Activated naive CD4-positive, alpha-beta T cell treated with Interleukin-2 at 50 U/mL for 16 hours (primary cell): ENCODE results near the gene MYO7B.

ENCODE experiments used
- DNase-seq: peaks from one replicate; pipeline ENCODE4 v3.0.0-alpha.2; 2020

The MYO7B gene

DNA sequence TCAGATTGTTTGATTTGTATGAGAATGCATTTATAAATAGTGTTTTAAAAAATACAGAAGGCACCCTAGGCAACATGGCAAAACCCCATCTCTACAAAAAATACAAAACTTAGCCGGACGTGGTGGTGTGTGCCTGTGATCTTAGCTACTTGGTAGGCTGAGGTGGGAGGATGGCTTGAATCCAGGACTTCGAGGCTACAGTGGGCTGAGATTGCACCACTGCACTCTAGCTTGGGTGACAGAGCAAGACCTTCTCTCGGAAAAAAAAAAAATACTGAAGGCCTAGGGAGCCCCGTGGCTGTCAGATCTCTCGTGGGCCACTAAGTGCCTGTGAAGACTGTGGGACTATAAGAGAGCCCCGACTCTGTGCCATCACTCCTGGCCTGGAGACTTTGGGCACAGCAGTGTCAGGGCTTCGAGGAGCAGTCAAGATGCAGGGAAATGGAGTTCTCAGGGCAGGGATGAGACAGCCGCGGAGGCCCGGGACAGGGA lies 40.5 kb downstream of the MYO7B start:
- DNase-seq: no peak

DNA sequence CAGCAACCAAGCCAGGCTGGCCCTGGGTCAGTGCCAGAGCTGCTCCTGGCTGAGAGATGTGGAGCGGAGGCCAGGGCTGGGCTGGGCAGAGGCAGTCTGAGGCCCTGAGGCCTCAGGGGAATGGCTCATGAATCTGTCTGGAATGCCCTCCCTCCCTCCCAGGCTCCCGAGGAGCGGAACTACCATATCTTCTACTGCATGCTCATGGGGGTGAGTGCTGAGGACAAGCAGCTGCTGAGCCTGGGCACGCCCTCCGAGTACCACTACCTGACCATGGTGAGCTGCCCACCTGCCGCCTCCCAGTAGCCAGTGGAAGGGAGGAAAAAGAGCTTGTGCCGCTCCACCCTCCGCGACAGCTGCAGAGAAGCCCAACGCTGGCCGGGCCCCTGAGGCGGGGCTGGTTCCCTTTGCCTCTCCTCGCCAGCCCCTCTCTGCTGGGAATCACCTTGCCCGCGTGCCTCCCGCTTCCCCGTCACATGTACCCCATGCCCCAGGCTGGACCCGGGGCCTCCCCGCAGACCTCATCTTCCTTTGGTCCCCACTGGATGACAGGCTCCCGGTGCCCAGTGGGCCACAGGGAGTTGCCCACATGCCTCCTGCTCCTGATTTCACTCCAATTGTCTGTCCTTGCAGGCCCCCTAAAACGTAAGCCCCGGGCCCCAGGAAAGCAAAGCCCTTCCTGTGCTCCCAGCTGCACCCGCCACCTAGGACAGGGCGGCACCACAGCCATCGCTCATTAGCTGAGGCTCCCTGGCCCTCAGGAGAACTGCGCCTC lies 41.1 kb downstream of the MYO7B start:
- DNase-seq: no peak

DNA sequence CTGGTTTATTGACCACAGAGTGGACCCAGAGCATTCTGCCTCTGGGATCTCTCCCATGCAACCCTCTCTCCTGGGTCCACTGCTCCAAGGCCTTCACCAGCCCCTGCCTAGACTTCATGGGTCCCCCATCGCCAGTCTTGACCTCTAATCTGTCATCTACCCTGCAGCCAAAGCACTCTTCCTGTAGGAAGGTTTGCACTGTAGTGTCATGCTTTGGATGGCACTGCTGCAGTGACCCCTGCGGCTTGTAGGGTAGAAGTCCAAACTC lies 41.7 kb downstream of the MYO7B start:
- DNase-seq: no peak

DNA sequence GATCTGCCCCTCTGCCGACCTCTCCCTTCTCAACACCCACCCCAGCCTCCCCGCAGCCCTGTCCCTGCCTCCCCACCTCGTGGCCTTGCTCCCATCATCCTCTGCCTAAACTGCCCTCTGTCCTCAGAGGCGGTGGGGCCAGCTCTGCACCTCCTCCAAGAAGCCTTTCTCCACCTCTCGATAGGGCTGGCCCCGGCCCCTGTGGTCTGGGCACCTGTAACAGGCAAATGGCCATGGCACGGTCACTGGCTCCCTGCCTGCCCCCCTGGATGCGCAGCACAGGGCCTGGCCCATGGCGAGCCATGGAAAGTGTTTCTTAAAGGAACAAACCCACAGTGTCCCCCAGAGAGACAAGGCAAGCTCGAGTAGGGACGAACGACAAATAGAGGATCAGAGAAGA lies 42.0 kb downstream of the MYO7B start:
- no peak for DNase-seq

DNA sequence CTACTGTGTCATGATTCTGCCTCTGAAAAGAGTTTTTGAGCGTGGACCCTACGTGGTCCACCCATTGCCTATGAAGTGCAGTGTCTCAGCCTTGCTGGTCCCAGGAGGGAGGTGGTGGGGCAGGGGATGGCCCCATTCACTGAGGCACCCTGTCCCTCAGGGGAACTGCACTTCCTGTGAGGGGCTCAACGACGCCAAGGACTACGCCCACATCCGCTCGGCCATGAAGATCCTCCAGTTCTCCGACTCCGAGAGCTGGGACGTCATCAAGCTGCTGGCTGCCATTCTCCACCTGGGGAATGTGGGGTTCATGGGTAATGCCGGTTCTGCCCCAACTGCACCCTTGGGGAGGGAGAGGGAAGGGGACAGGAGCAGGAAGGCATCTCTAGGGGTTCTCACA lies 42.5 kb downstream of the MYO7B start:
- no peak for DNase-seq

DNA sequence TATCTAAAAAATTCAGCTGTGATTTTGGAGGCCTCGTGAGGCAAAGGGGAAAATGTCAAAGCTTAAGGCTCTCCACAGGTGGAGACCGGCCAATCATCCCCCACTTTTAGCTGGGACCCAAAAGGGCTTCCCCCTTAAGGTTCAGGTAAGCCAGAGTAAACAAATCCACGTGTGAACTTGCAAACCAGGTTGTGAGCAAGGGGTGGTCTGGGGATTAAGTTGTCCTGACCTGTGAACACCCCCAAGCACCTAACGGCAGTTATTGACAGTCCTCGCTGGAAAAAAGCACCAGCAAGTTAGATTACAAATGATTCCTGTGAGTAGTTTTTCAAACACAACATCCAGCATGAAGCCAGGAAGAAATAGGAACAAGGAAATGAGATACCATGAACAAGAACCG lies 42.9 kb downstream of the MYO7B start:
- DNase-seq: no peak

DNA sequence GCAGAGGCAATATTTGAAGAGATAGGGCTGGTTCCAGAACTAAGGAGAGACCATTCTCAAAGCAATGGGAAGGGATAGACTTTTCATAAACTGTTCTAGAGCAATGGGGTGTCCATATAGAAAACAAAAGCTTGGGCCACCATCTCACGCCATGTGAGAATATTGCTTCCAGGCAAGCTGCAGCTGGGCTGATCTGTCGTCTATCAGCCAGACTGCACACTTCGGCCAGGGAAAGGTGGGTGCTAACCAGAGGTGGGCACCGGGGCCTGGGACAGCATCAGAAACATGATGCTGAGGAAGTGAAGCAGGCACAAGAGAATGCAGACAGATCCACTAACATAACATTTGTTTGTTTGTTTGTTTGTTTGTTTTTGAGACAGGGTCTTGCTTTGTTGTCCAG lies 43.7 kb downstream of the MYO7B start:
- DNase-seq: no peak

DNA sequence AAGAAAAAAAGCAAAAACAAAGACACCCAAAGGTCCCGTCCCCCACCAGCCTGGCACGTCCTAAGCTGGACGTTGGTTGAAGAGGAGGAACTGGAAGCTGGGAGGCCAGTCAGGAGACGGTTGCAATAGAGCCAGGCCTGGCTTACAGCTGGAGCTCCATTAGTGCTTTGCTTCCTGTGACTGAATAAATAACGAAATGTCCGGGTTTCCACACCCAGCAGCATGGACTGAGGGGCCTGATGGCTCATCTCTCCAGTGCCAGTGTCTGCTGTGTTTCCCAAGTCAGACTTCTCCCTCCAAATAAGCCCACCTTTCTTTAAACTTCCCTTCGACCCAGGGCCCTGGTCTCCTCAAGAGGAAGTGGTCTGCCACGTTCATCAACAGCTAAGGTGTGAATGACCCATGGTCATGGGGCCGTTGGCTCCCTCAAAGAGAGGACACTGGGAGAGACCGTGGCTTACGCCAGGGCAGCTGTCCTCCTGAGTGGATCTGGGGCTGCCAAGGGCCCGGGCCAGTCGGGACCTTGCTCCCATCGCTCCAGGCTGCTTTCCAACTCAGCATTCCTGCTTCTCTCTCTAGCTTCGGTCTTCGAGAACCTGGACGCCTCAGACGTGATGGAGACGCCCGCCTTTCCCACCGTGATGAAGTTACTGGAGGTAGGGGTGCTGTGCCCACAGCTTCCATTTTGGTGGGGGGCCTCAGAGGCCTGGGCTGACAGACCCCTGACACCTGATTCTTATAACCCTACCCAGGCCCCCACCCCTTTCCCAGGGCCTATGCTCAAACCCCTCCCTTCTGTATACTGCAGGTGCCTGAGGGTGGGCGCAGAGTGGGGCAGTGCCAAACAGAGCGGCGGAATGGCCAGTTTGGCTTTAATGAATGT lies 44.9 kb downstream of the MYO7B start:
- DNase-seq: no peak

DNA sequence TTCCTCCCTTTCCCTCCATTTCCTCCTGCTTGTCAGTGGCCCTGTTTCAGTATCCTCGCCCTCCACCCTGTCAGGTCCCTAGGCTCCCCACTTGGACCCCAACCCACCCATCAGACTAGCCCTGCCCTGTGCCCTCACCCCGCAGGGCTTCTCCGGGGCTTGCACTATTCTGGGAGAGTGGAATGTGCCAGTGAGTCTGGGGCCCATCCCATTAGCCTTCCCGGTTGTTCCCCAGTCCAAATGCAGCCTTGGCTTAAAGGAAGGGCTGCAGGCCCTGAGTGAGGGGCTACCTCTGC lies 45.5 kb downstream of the MYO7B start:
- DNase-seq: no peak

DNA sequence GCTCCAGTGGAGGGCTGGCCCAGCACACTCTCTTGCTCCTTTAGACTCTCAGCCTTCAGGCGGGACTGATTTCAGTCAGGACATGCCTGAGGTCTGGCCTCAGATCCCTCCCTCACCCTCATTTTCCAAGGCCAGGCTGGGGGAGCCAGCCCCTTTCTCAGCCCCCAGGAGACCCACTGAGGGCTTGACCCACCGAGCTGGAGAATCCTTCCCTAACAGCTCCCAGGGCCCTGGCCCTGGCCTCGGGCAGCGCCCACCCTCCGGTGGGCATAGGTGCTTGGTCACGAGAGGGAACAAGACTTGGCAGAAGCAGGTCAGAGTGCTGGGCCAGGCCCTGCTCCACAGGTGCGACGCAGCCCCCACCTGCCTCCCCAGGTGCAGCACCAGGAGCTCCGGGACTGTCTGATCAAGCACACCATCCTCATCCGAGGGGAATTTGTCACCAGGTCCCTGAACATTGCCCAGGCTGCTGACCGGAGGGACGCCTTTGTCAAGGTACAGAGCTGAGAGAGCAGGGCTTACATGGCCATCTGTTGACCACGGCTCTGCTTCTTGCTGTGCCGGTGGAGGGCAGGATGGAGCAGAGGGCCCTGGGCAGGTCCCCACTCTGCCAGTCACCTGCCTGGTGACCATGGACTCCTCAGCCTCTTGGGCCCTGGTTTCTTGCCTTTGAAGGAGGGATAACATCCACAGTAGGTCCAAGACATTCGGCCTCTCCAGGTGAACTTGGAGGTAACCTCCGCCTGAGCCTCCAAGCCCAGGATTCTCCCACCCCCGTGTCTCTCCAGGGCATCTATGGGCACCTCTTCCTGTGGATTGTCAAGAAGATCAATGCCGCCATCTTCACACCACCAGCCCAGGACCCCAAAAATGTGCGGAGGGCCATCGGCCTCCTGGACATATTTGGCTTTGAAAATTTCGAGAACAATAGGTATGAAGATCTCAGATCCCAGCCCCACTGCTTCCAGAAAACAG lies 46.3 kb downstream of the MYO7B start:
- DNase-seq: no peak

DNA sequence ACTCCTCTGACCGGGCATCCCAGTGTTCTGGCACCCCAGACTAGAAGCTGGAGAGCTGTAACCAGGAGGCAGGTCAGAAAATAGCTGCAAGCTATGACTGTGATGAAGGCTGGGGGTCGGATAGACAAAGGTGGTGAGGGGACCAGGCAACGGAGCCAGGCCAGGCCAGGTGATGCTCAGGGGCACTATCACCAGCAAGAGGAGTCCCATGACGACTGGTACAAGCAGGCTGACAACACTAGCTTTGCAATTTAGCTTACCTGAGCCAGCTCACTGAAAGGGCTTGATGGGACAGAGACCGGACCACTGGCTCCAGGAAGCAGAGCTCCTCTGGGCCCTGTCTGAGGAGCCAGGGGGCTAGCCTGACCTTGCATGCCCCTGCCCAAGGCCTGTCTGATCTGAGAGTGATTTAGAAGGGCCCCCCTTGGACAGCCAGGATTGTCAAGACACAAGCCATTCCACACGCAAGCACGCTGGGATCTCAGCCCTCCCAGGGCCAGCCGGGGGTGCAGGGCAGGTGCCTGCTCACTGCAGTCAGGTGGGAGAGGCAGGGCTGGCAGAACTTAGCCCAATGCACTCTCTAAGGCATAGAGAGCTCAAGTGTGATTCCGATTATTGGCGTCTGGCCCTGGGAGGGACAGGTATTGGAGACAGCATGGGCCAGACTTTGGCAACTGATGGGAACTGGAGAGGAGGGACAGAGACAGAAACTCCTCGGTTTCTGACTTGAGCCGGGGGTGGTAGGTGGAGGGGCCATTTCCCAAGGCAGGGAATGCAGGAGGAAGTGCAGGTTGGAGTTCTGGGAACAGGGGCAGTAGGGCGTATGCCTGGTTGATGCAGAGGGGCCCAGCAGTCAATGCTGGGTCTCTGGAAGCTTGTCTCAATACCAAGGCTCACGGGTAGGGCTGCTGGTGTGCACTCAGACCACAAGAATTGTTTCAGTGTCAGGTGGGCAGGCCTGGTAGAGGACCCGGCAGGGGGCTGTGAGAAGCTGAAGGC lies 47.7 kb downstream of the MYO7B start:
- no peak for DNase-seq

DNA sequence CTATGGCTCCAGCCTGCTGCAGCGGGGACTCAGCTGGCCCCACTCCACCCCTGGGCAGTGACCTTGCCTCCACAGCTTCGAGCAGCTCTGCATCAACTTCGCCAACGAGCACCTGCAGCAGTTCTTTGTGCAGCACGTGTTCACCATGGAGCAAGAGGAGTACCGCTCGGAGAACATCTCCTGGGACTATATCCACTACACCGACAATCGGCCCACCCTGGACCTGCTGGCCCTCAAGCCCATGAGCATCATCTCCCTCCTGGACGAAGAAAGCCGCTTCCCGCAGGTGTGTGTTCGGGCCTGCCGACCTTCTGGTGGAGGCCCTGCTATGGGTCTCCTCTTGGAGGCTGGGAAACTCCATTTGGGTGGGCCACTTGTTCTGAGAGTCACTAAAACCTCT lies 48.6 kb downstream of the MYO7B start:
- DNase-seq: no peak

DNA sequence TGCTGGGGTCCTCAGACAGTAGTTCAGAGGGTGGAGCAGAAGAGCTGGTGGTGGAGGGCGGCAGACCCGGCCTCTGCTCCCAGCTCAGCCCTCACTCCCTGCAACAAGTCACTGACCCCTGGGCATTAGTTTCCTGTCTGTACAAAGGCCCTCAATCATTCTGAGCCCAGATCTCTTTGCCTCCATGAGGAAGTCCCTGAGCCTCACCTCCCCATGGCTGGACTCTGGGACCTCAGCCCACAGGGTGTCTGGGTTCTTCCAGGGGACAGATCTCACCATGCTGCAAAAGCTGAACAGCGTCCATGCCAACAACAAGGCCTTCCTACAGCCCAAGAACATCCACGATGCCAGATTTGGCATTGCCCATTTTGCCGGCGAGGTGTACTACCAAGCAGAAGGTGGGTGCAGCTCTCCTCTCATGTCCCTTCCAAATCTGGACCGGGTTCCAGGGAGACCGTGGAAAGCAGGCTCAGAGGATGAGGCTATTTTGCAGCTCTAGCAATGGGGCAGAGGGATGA lies 49.1 kb downstream of the MYO7B start:
- DNase-seq: no peak

DNA sequence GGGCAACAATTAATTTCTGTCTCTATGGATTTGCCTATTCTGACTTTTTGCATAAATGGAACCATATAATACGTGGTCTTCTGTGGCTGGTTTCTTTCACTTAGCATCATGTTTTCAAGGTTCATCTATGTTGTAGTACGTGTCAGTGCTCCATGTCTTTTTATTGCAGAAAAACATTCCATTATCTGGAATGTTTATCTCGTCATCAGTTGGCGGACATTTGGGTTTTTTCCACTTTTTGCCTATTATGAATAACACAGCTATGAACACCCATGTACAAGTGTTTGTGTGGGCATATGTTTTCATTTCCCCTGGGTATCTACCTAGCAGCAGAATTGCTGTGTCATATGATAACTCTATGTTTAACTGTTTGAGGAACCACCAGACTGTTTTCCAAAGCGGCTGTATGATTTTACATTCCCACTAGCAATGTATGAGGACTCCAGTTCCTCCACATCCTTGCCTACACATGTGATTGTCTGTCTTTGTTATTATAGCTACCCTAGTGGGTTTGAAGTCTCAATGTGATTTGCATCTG lies 49.9 kb downstream of the MYO7B start:
- no peak for DNase-seq

DNA sequence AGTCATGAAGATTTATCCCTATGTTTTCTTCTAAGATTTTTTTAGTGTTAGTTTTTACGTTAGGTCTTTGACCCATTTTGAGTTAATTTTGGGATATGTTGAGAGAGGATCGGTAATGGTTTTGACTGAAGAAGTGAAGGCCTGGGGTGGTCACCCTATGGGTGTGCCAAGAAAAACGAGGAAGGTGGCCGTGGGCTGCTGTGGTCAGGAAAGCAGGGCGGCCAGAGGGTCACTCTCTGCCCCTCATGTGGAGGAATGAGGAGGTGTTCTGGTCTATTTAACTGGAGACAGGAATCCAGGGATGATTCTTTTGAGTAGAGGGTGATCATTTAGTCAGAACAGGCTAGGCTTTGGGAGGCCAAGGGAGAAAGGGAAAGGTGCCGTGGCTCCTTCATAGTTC lies 50.7 kb downstream of the MYO7B start:
- DNase-seq: no peak

DNA sequence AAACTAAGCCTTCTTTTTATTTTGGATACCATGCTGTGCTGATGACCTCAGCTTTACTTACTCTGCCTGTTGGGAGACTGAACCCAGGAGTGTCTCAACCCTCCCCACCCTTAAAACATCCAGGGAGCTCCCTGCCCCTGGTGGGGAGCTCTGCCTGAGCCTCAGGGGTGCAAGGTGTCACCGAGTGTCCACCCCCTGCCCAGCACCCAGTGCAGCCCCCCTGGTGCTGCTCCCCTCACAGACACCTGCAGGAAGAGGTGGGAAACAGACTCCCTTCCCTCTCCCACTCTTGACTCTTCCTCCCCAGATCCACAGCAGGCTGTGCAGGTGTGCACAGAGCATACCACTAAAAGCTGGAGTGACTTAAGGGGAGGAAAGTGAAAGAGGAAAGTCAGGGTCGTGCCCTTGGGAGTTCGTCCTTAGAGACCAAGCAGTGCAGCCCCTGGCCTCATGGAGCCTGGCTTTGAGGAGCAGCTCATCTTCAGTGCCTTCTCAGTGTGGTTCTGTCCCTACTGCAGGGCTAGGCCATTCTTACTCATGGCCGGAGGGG lies 51.3 kb downstream of the MYO7B start:
- no peak for DNase-seq

DNA sequence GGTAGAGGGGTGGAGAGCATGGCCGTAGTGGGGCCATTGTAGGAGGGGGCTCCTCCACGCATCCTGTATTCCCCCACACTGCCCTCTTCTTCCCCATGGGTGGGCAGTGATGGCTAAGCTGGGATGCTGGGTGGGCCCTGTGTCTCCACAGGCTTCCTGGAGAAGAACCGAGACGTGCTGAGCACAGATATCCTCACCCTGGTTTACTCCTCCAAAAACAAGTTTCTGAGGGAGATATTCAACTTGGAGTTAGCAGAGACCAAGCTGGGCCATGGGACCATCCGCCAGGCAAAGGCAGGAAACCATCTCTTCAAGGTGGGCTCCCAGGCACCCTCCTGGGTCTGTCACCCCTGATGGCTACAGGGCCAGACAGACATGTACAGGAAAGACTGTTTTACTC lies 52.8 kb downstream of the MYO7B start:
- no peak for DNase-seq

DNA sequence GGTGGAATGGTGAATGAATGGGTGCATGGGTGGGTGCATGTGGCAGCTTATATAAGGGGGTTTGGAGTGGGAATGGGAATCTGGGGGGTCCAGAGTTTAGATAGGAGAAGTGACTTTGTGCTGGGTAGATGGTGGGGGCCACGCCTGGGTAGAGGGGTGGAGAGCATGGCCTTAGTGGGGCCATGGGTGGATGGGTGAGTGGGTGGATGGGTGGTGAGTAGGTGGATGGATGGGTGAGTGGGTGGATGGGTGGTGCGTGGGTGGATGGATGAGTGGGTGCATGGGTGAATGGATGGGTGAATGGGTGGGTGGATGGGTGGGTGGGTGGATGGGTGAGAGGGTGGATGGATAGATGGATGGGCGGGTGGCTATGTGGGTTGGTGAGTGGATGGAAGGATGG lies 53.9 kb downstream of the MYO7B start:
- DNase-seq: no peak

DNA sequence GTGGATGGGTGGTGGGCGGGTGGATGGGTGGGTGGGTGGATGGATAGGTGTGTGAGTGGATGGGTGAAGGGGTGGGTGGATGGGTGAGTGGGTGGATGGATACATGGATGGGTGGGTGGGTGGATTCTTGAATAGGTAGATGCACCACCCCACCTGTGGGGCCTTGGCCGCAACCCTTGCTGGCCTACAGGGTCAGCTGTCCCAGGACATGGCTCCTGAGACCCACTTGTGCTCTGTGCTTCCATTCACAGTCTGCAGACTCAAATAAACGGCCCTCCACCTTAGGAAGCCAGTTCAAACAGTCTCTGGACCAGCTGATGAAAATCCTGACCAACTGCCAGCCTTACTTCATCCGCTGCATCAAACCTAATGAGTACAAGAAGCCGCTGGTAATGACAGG lies 54.4 kb downstream of the MYO7B start:
- no peak for DNase-seq

DNA sequence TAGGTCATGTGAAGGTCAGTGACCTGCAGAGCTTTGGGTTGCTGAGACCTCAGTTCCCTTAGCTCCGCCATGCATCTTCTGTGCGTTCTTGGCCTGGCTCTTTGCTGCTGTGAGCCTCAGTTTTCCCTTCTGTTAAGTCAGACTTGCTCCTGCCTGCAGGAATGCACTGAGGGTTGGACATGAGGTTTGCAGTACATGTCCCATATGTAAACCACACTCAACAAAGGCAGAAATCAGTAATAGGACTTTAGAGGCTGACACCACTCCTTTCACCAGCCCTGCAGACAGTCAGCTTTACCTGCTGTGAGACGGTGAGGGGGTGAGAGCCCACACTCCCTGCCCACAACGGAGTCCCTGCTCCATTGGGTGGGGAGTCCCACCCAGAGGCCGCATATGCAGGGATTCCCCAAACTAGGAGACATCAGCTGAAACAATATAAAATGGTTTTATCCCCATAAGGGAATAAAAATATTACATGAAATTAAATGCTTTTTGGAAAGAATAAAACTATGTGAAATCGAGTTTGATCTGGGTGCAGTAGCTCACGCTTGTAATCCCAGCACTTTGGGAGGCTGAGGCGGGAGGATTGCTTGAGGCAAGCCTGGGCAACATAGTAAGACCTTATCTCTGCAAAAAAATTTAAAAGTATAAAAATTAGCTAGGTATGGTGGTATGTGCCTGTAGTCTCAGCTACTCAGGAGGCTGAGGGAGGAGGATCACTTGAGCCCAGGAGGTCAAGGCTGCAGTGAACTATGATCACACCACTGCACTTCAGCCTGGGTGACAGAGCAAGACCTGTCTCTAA lies 55.1 kb downstream of the MYO7B start:
- DNase-seq: no peak
